GM20431 (cell line): ENCODE measurements around the gene PTPRJ.
"Not testable (repeated sequence)": the region's sequence is repeated elsewhere in the genome, so short reads cannot be mapped to it uniquely, and the experiment has no call there.

ENCODE experiments used
- in situ Hi-C: fragments of 300-500 bp; cut with MseI, MboI; formaldehyde crosslinking; loops from one replicate; pipeline ENCODE4 v1.15.0; 2020; ENCODE audit warnings: low sequenced_read_pairs; ENCODE audit not compliant: unreplicated experiment

PTPRJ gene

DNA sequence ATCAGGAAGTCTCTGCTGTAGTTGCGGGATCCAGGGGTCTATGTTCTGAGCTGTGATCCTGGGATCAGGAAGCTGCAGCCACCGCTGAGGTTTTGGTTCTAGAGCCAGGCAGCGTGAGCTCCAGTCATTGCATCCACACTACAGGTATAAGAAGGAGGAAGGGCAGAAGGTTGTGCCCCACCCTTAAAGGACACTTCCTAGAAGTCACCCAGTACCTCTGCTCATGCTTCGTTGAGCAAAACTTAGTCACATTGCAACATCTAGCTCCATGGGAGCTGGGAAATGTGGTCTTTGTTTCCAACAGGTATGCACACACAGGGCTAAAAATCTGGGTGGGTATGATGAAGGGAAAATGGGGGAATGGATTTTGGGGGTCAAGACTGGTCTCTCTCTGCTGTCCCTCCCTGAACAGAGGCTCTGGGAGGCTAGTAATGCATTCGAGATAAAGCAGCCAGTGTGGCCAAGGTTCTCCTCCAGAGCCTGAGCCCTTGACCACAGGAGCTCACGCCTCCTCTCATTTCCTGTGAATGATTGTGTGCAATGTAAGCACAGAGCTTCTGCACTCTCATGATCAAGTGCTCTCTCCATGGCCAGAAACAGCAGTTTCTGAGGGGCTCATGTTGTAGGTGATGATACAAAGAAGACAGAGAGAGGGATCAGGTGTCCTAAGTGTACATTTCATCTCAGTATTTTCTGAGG lies 149.5 kb downstream of the PTPRJ start:
- in situ Hi-C loops = no loop called here

DNA sequence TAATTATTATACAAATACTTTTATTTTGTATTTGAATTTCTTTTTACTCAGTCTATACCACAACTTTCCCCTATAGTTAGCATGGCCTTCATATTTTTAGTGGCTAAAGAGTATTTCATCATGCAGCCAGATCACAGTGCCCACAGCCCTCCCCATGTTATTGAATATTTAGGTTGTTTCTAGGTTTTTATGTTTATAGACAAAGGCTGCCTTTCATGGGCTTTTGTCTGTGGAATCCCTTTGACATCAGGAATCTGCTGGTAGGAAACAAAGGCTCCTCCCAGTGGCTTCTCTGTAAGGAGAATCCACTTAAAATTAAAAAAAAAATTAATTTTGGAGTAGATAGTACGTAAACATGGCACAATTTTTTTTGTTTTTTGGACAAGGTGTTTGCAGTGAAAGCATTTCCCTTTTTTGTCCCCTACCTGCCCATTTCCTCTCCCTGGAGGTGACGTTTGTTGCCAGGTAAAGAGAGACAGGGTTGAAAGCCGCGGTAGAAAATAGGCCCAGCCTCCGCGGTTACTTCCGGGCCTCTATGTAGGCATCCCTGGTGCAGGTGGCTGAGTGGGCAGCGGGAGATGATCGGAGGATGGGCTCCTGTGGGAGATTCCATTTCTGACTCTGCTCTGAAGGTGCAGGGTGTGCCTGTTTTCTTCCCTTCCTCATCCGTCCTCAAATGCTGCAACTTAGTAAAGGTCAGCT lies 154.0 kb downstream of the PTPRJ start:
- in situ Hi-C loops = no loop called here

DNA sequence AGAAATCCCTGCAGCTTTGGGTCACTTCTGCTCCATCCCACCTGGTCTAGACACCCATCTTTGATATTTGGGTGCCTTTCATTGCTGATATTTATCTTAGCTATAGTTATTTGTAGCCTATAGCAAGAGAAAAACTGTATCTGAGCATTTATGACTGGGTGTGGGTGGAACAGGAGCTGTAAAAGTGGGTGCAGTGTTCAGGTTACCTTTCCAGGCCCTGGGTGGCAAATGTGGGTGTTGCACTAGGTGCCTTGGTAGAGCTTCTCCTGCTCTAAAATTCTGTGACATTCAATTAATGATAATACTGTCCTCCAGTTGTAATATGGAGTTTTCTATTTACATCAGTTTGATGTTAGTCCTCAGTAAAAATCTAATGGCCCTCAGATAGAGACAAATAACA lies 157.9 kb downstream of the PTPRJ start:
- in situ Hi-C loops = no loop called here

- in situ Hi-C loops = not testable (repeated sequence)
Measured at GRCh38 chr11:48139896-48140295, 159.5 kb downstream of the PTPRJ start.

DNA sequence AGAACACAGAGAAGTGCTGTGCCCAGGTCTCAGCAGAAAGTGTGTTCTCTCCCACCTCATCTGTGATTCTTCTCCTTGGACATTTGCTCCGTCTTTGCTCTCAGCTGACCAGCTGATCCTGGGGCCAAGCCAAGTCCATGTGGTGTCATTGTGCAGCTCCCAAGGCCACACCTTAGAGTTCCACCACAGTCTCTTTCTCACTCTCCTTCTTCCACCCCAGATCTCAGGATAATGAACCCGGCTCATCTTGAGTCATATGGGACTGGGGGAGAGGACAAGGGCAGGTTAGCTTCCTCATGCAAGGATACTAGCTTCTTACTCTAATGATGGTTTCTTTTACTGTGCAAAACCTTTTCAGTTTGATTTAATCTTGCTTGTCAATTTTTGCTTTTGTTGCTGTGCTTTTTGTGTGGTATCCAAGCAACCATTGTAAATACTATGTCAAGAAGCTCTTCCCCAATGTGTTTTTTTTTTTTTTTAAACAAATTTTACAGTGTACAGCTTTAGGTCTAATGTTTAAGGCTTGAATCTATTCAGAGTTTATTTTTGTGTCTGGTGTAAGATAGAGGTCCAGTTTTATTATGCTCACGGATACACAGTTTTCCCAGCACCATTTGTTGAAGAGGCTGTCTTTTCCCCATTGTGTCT lies 161.2 kb downstream of the PTPRJ start:
- in situ Hi-C loops = no loop called here

- in situ Hi-C loops = no loop called here
Measured at GRCh38 chr11:48142889-48143288, 162.5 kb downstream of the PTPRJ start.

GRCh38 chr11:48148749-48149148 lies 168.4 kb downstream of the PTPRJ start:
- in situ Hi-C loops = no loop called here

DNA sequence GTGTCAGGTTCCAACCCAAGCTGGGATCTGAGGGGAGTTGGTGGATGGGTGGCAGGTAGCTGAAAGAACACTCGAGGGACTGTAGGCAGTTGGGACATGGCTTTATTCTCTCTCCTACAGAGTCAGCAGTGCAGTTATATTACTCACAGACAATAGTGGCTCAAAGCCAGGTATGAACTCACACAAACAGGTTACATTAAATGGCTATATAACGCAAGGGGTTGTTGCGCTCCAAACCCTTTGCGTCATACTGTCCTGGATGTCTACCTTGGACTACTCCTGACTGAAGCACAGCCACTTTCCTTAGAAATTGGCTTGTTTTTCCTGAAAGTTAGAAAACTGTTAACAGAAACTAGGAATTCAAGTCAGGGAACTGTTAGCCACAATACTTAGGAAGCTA lies 169.9 kb downstream of the PTPRJ start:
- in situ Hi-C loops = no loop called here

DNA sequence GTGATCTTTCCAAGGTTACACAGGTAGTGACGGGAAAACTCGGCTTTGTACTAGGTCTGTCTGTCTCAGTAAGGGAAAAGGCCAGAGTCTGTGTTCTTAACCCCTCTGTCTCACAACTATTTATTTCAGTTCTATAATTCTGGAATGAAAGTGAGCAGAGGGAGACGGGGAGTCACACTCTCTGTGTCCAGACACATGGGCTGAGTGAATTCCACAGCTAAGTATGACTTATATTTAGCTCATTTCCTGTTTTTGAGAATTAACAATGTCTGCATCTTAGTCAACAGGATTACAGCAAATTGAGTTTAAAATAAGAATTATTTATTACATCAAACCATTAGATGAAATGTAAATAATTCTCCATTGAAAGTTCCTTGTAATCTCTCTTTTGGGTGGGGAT lies 173.8 kb downstream of the PTPRJ start:
- in situ Hi-C loops = no loop called here

- in situ Hi-C loops = no loop called here
Measured at GRCh38 chr11:48161951-48162884, 181.9 kb downstream of the PTPRJ start.

GRCh38 chr11:48162885-48163268 lies 182.5 kb downstream of the PTPRJ start:
- in situ Hi-C loops = no loop called here

DNA sequence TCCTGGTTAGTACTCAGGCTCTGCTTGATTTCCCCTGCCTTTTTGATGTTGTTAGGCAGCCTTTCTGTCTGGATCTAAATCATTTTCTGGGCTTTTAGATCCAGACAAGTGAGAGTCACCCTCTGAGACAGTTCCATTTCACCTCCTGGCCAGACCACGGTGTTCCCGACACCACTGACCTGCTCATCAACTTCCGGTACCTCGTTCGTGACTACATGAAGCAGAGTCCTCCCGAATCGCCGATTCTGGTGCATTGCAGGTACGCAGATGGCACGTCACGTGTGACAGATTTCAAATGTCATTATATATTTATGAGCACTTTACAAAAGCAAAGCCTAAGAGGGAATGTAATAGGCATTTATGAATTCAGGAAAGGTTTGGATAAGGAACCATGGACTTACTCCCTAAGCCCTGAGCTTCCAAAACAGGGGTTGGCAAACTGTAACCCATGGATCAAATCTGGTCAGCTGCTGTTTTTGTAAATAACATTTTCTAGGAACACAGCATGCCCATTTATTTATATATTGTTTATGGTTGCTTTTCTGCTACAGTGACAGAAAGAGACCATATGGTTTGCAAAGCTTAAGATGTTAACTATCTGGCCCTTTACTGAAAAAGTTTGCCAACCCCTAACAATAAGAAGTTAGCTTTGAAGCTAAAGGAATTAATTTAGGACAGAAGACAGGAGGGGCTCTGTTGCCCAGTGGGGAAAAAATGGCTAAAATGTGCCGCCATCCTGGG lies 183.2 kb downstream of the PTPRJ start:
- in situ Hi-C loops = no loop called here

- in situ Hi-C loops = no loop called here
Measured at GRCh38 chr11:48164836-48165235, 184.5 kb downstream of the PTPRJ start.

DNA sequence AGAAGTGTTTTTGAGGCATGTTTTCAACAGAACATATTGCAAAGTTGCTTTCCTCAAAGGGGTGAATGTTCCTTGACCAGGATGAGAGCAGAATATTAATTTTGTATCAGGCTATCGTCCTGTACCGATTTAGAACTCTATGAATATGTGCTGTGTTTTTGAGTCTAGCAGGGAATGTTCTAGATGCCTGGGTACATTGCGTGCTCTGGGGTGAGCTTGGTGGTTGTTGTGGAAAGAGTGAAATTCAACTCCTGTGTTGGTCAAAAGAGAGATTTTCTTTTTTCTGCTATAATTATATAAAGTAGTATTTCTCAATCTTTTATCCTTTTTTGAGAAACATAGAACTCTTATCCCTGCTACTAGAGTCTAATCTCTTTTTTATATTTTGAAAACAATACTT lies 185.1 kb downstream of the PTPRJ start:
- in situ Hi-C loops = no loop called here

GRCh38 chr11:48167380-48167779 lies 187.0 kb downstream of the PTPRJ start:
- in situ Hi-C loops = no loop called here

GRCh38 chr11:48168815-48169214 lies 188.5 kb downstream of the PTPRJ start:
- in situ Hi-C loops = no loop called here

- in situ Hi-C loops = no loop called here
Measured at GRCh38 chr11:48169259-48169658, 188.9 kb downstream of the PTPRJ start.

- in situ Hi-C loops = no loop called here
Measured at GRCh38 chr11:48169717-48170116, 189.4 kb downstream of the PTPRJ start.
